Smooth muscle cell (in vitro differentiated cells): ENCODE results near the gene IFT81. TPM values are rescaled to one million over a fixed set of nuclear protein-coding genes. Genes with fewer than 3 reads are reported as not detected.

Experiments used
- DNase-seq: peaks from one replicate; lab custom pipeline; 2025; ENCODE audit not compliant: unreplicated experiment; lab: John Stamatoyannopoulos, UW
- H2AFZ ChIP-seq: fragments of 200-600 bp; sonication (generic); 2 replicates; pipeline ENCODE4 v1.6.0; 2016; ENCODE audit warnings: antibody characterized with exemption, low read depth, mild to moderate bottlenecking
- H3F3A ChIP-seq: fragments of 200-600 bp; sonication (generic); 2 replicates; pipeline ENCODE4 v1.6.0; 2017; ENCODE audit warnings: antibody characterized with exemption, low read depth
- H3K27ac ChIP-seq: fragments of 200-600 bp; sonication (generic); 2 replicates; pipeline ENCODE4 v1.5.1; 2016; ENCODE audit warnings: low read depth, mild to moderate bottlenecking
- H3K27me3 ChIP-seq: fragments of 200-600 bp; sonication (generic); 2 replicates; pipeline ENCODE4 v1.6.1; 2016; ENCODE audit warnings: low read depth, mild to moderate bottlenecking
- H3K36me3 ChIP-seq: fragments of 200-600 bp; sonication (generic); 2 replicates; pipeline ENCODE4 v1.5.1; 2016; ENCODE audit warnings: low read depth
- H3K4me1 ChIP-seq: fragments of 200-600 bp; sonication (generic); 2 replicates; pipeline ENCODE4 v1.5.1; 2016; ENCODE audit warnings: low read depth
- H3K4me2 ChIP-seq: fragments of 200-600 bp; sonication (generic); 2 replicates; pipeline ENCODE4 v1.6.0; 2016; ENCODE audit warnings: mild to moderate bottlenecking
- H3K4me3 ChIP-seq: fragments of 200-600 bp; sonication (generic); 2 replicates; pipeline ENCODE4 v1.5.1; 2016; ENCODE audit warnings: mild to moderate bottlenecking
- H3K79me2 ChIP-seq: fragments of 200-600 bp; sonication (generic); 2 replicates; pipeline ENCODE4 v1.6.0; 2016; ENCODE audit warnings: low read depth, mild to moderate bottlenecking
- H3K9ac ChIP-seq: fragments of 200-600 bp; sonication (generic); 2 replicates; pipeline ENCODE4 v1.6.0; 2016; ENCODE audit warnings: low read depth
- H3K9me3 ChIP-seq: fragments of 200-600 bp; sonication (generic); replicated peaks from 2 replicates; pipeline ENCODE4 v1.5.1; 2016; ENCODE audit warnings: low read depth
- H4K20me1 ChIP-seq: fragments of 200-600 bp; sonication (generic); 2 replicates; pipeline ENCODE4 v1.6.0; 2016; ENCODE audit warnings: low read depth
- CTCF ChIP-seq: fragments of 200-600 bp; sonication (generic); IDR thresholded peaks from 2 replicates; pipeline ENCODE4 v1.5.1; 2017; ENCODE audit warnings: borderline replicate concordance, mild to moderate bottlenecking, antibody characterized with exemption; ENCODE audit not compliant: insufficient read depth, poor library complexity, severe bottlenecking
- WGBS: methylation state at CpG from one replicate; pipeline ENCODE4 v1.1.7; 2016; ENCODE audit warnings: low lambda C conversion rate; 5-methylcytosine and 5-hydroxymethylcytosine counted together
- polyA plus RNA-seq: library from polyadenylated mRNA; unstranded; fragments of >200 nt; fragmentation: Nextera tagmentation; extraction: Ambion mirVana; gene quantifications from 2 replicates; pipeline ENCODE4 v1.2.1, GENCODE V29; 2016
- total RNA-seq: library from RNA; depleted of rRNA; stranded (reverse); fragments of >200 nt; gene quantifications from 2 replicates; pipeline ENCODE4 v1.2.3, GENCODE V29; 2014

The IFT81 gene
- total and polyA plus RNA-seq, 2 experiments from 2014 or later: 9.1 to 11.0 TPM

- Histone ChIP-seq H3K27me3 (no peaks in the 10 kb centered on the region), H3K4me2 (no peak overlapping the region), H3K4me3 (no peak overlapping the region), H3K4me1 (peaks cover 5% of the 10 kb centered on the region), H2AFZ (no peak overlapping the region), H3K9me3 (no peaks in the 10 kb centered on the region), H3K36me3 (no peaks in the 10 kb centered on the region), H4K20me1 (no peaks in the 10 kb centered on the region), H3K27ac (no peak overlapping the region), H3K79me2 (no peaks in the 10 kb centered on the region), H3K9ac (no peak overlapping the region), H3F3A (peaks cover 6% of the 10 kb centered on the region)
- no peak for DNase-seq
- no peak for TF ChIP-seq CTCF
Measured at GRCh38 chr12:110222027-110222426, 97.9 kb downstream of the IFT81 start.

DNA sequence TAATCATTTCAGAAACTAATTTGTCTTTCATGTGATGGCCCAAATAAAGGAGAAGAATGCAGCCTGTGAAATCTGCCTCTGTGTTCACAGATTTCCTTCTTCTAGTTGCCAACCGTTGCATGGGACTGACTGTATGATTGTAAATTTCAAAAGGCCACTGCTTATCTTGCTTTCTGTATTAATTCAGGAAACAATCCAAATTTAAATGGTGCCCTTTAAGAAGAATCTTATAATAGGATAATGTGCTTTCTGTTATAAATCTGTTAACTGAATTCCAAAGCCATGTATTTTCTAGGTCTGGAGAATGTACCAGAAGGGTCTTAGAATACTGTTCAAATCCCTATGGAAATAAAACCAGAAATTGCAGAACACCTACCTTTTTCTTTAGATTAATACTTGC lies 98.3 kb downstream of the IFT81 start:
- no peak for TF ChIP-seq CTCF
- DNase-seq: no peak
- no peaks in the 10 kb centered on the region for H4K20me1 ChIP-seq
- peaks cover 5% of the 10 kb centered on the region for H3K4me1 ChIP-seq
- no peak overlapping the region for H3K27ac ChIP-seq
- no peaks in the 10 kb centered on the region for H3K36me3 ChIP-seq
- WGBS: 54% methylated on average over 1 of the region's 1 CpG
- H2AFZ ChIP-seq: no peak overlapping the region
- no peaks in the 10 kb centered on the region for H3K79me2 ChIP-seq
- no peak overlapping the region for H3K4me2 ChIP-seq
- H3K27me3 ChIP-seq: no peaks in the 10 kb centered on the region
- no peak overlapping the region for H3K4me3 ChIP-seq
- no peaks in the 10 kb centered on the region for H3K9me3 ChIP-seq
- H3F3A ChIP-seq: peaks cover 6% of the 10 kb centered on the region
- H3K9ac ChIP-seq: no peak overlapping the region

GRCh38 chr12:110223777-110224378 lies 99.7 kb downstream of the IFT81 start:
- H3K27ac ChIP-seq: peak overlapping the region; percentile 85

More at GRCh38 chr12:110223777-110224378, 99.7 kb downstream of the IFT81 start:
- TF ChIP-seq CTCF: no peak
- no peak overlapping the region for H2AFZ ChIP-seq
- no peaks in the 10 kb centered on the region for H3K27me3 ChIP-seq
- peak overlapping the region; percentile 71 for H3K4me2 ChIP-seq
- H3K9me3 ChIP-seq: no peaks in the 10 kb centered on the region
- 32% methylated on average over 4 of the region's 4 CpGs for WGBS
- peaks cover 5% of the 10 kb centered on the region for H3K4me1 ChIP-seq
- H3K79me2 ChIP-seq: no peaks in the 10 kb centered on the region
- no peaks in the 10 kb centered on the region for H3K36me3 ChIP-seq
- H3F3A ChIP-seq: peaks cover 6% of the 10 kb centered on the region
- no peak overlapping the region for H3K4me3 ChIP-seq
- no peak for DNase-seq
- H4K20me1 ChIP-seq: no peaks in the 10 kb centered on the region
- no peak overlapping the region for H3K9ac ChIP-seq
